HepG2 (cell line): ENCODE results near the gene CHDH. TPM values are rescaled to one million over a fixed set of nuclear protein-coding genes. Genes with fewer than 3 reads are reported as not detected.
A peak's percentile ranks its signal among the peaks of the same experiment; 100 is the strongest.

Experiments
- ELF3 ChIP-seq: IDR thresholded peaks from 2 replicates; pipeline ENCODE4 v1.6.1; 2016; ENCODE audit warnings: missing genetic modification reagents, missing compliant biosample characterization
- ERF ChIP-seq: IDR thresholded peaks from 2 replicates; pipeline ENCODE4 v1.6.1; 2018; ENCODE audit warnings: missing biosample characterization, missing genetic modification reagents
- GABPA ChIP-seq, 2 experiments: IDR thresholded peaks; 2 replicates each; pipeline ENCODE4 v1.6.1; 2011 to 2016; ENCODE audit warnings: low read depth in 2 of 2, low read length in 1 of 2, missing biosample characterization in 1 of 2, missing genetic modification characterization in 1 of 2
- JUN ChIP-seq: sonication (generic); formaldehyde crosslinking; IDR thresholded peaks from 2 replicates; pipeline ENCODE4 v1.4.0; 2020; ENCODE audit warnings: mild to moderate bottlenecking, missing genetic modification reagents
- ONECUT2 ChIP-seq: sonication (generic); formaldehyde crosslinking; IDR thresholded peaks from 2 replicates; pipeline ENCODE4 v1.4.0; 2020; ENCODE audit warnings: missing genetic modification reagents
- RBAK ChIP-seq: sonication (generic); formaldehyde crosslinking; IDR thresholded peaks from 2 replicates; pipeline ENCODE4 v1.5.1; 2020; ENCODE audit warnings: mild to moderate bottlenecking, missing genetic modification reagents
- RNF219 ChIP-seq: sonication (generic); formaldehyde crosslinking; IDR thresholded peaks from 2 replicates; pipeline ENCODE4 v1.5.0; 2020; ENCODE audit warnings: mild to moderate bottlenecking, missing genetic modification reagents
- SNAI1 ChIP-seq: sonication (generic); formaldehyde crosslinking; IDR thresholded peaks from 2 replicates; pipeline ENCODE4 v1.5.0; 2020; ENCODE audit warnings: mild to moderate bottlenecking, missing genetic modification reagents, borderline replicate concordance
- SYNCRIP ChIP-seq: fragments of 200-400 bp; formaldehyde crosslinking; IDR thresholded peaks from 2 replicates; pipeline ENCODE4 v1.6.1; 2018; ENCODE audit warnings: mild to moderate bottlenecking, low read depth, low read length; ENCODE audit not compliant: insufficient read depth
- TBX3 ChIP-seq: fragments of 450-650 bp; IDR thresholded peaks from 2 replicates; pipeline ENCODE4 v1.6.1; 2017; ENCODE audit warnings: antibody characterized with exemption, mild to moderate bottlenecking, inconsistent platforms, borderline replicate concordance
- WIZ ChIP-seq: sonication (generic); formaldehyde crosslinking; IDR thresholded peaks from 2 replicates; pipeline ENCODE4 v1.5.1; 2020; ENCODE audit warnings: mild to moderate bottlenecking, missing genetic modification reagents
- ZBTB40 ChIP-seq, 2 experiments: fragments of 450-650 bp in 1 of 2; sonication (generic) in 1 of 2; formaldehyde crosslinking in 1 of 2; IDR thresholded peaks; 2 replicates each; pipeline versions ENCODE4 v1.6.1 to v1.8.0; 2016 to 2022; ENCODE audit warnings: antibody characterized with exemption in 1 of 2, mild to moderate bottlenecking in 1 of 2, missing genetic modification reagents in 1 of 2
- ZIK1 ChIP-seq: sonication (generic); formaldehyde crosslinking; IDR thresholded peaks from 2 replicates; pipeline ENCODE4 v1.5.0; 2020; ENCODE audit warnings: mild to moderate bottlenecking, low read depth, missing genetic modification reagents, borderline replicate concordance
- ZNF451 ChIP-seq: sonication (generic); formaldehyde crosslinking; IDR thresholded peaks from 2 replicates; pipeline ENCODE4 v1.5.0; 2020; ENCODE audit warnings: mild to moderate bottlenecking, missing genetic modification reagents
- ZNF546 ChIP-seq: sonication (generic); formaldehyde crosslinking; conservative IDR thresholded peaks from 2 replicates; pipeline ENCODE4 v1.8.1; 2023; ENCODE audit warnings: mild to moderate bottlenecking, missing genetic modification reagents
- ZNF615 ChIP-seq: sonication (generic); formaldehyde crosslinking; IDR thresholded peaks from 2 replicates; pipeline ENCODE4 v1.5.0; 2020; ENCODE audit warnings: mild to moderate bottlenecking, missing genetic modification reagents, borderline replicate concordance
- polyA plus RNA-seq, 8 experiments: library from polyadenylated mRNA; depleted of rRNA in 3 of 8; stranded (reverse) in 7 of 8; unstranded in 1 of 8; fragments of >200 nt; fragmentation: Illumina TruSeq in 4 of 8; extraction: Trizol in 4 of 8; gene quantifications; 2 replicates each; pipeline versions ENCODE4 v1.2.1 to v1.2.3, GENCODE V29; 2011 to 2016; ENCODE audit warnings: low read depth in 4 of 8, missing spikeins in 1 of 8, mixed read lengths in 1 of 8; ENCODE audit not compliant: insufficient read depth in 1 of 8
- total RNA-seq, 5 experiments: library from RNA; depleted of rRNA; stranded (reverse); fragments of >200 nt; fragmentation: Illumina TruSeq; extraction: Trizol; gene quantifications; 2 replicates each; pipeline ENCODE4 v1.2.3, GENCODE V29; 2016; ENCODE audit warnings: low read depth in 1 of 5

CHDH gene
- total and polyA plus RNA-seq, 2 of the 13 experiments (the other 11 are each of a cell fraction or from before 2014, with no cell fraction given), result 28.1 to 48.9 TPM

- TF ChIP-seq ZBTB40 (IDR thresholded peaks at IDR 0.05) (no peak), ZBTB40 (CRISPR knock-in tag; IDR thresholded peaks at IDR 0.05) (peak; percentile 58; the same call in 1 of the 2 replicates), RNF219 (CRISPR knock-in tag) (no peak), SNAI1 (CRISPR knock-in tag) (peak; percentile 40; the same call in 1 of the 2 replicates), ELF3 (CRISPR knock-in tag) (peak; percentile 91), SYNCRIP (no peak), RBAK (CRISPR knock-in tag) (no peak), GABPA (IDR thresholded peaks at IDR 0.05; ENCODE audit: low read depth, low read length) (peak; percentile 57), GABPA (CRISPR knock-in tag; IDR thresholded peaks at IDR 0.05; ENCODE audit: low read depth) (peak; percentile 82), ZNF615 (CRISPR knock-in tag) (peak; percentile 26; the same call in 1 of the 2 replicates), ZIK1 (CRISPR knock-in tag) (peak; percentile 73; the same call in 1 of the 2 replicates), WIZ (CRISPR knock-in tag) (no peak), ZNF451 (CRISPR knock-in tag) (peak; percentile 80), JUN (CRISPR knock-in tag) (no peak), ONECUT2 (CRISPR knock-in tag) (no peak), TBX3 (no peak), ZNF546 (peak; percentile 71; the same call in 1 of the 2 replicates), ERF (CRISPR knock-in tag) (peak; percentile 74)
Measured at GRCh38 chr3:53881691-53882593, 35.7 kb upstream of the CHDH start, which contains the start of gene ACTR8 (continued).
